Measurements from ENCODE around the gene CRELD2.

GRCh38 chr22:49936018-49936972 is 17.9 kb downstream of the CRELD2 start:
- TF ChIP-seq, protein P1, sequence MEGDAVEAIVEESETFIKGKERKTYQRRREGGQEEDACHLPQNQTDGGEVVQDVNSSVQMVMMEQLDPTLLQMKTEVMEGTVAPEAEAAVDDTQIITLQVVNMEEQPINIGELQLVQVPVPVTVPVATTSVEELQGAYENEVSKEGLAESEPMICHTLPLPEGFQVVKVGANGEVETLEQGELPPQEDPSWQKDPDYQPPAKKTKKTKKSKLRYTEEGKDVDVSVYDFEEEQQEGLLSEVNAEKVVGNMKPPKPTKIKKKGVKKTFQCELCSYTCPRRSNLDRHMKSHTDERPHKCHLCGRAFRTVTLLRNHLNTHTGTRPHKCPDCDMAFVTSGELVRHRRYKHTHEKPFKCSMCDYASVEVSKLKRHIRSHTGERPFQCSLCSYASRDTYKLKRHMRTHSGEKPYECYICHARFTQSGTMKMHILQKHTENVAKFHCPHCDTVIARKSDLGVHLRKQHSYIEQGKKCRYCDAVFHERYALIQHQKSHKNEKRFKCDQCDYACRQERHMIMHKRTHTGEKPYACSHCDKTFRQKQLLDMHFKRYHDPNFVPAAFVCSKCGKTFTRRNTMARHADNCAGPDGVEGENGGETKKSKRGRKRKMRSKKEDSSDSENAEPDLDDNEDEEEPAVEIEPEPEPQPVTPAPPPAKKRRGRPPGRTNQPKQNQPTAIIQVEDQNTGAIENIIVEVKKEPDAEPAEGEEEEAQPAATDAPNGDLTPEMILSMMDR (IDR thresholded peaks at IDR 0.05; ENCODE audit: poor library complexity, severe bottlenecking): no peak
- TF ChIP-seq EZH2 (IDR thresholded peaks at IDR 0.05; ENCODE audit: borderline replicate concordance, insufficient read depth, low read length, poor library complexity, severe bottlenecking): no peak
- TF ChIP-seq MXI1 (conservative IDR thresholded peaks at IDR 0.05; ENCODE audit: poor library complexity, severe bottlenecking): no peak
- no peak for TF ChIP-seq TAF1 (IDR thresholded peaks at IDR 0.05; ENCODE audit: low read depth)
- no peak for TF ChIP-seq RAD21 (conservative IDR thresholded peaks at IDR 0.05)
- no peak for TF ChIP-seq POLR2AphosphoS5 (IDR thresholded peaks at IDR 0.05)
- TF ChIP-seq EP300 (conservative IDR thresholded peaks at IDR 0.05; ENCODE audit: poor library complexity, severe bottlenecking): no peak

Measured in neural cell (in vitro differentiated cells).